ENCODE measurements around the gene CREB5.
A peak's percentile ranks its signal among the peaks of the same experiment; 100 is the strongest.

Gene CREB5

GRCh38 chr7:28641752-28642545 lies 229.6 kb downstream of the CREB5 start:
- Mint-ChIP-seq H3K4me1 (no peaks in the 10 kb centered on the region), H3K27ac (no peak overlapping the region), H3K9me3 (no peaks in the 10 kb centered on the region), H3K4me3 (no peak overlapping the region), H3K27me3 (no peaks in the 10 kb centered on the region)
- DNase-seq (no peak), ATAC-seq (no peak)

DNA sequence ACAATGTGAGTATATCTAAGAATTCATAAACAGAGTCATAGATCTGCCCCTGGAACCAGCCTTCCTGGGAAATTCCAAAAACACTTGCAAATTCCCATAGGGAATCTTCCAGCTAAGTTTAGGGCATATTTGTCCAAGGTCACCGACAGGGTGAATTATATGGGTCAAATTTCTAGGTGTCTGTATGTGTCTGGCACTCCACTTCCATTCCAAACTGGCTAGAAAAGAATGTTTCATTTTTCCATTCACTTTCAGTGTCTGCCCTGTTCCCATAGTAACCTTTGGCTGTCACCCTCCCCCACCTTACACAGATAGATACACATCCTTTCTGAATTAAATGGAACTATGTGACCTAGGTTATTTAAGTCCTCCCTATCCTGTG lies 230.9 kb downstream of the CREB5 start:
- Mint-ChIP-seq H3K9me3 (no peaks in the 10 kb centered on the region), H3K27ac (no peak overlapping the region), H3K27me3 (no peaks in the 10 kb centered on the region), H3K4me1 (no peaks in the 10 kb centered on the region), H3K4me3 (no peak overlapping the region)
- DNase-seq, result no peak
- ATAC-seq, result no peak

GRCh38 chr7:28643584-28644340 lies 231.4 kb downstream of the CREB5 start:
- no peaks in the 10 kb centered on the region for H3K27me3 Mint-ChIP-seq

DNA sequence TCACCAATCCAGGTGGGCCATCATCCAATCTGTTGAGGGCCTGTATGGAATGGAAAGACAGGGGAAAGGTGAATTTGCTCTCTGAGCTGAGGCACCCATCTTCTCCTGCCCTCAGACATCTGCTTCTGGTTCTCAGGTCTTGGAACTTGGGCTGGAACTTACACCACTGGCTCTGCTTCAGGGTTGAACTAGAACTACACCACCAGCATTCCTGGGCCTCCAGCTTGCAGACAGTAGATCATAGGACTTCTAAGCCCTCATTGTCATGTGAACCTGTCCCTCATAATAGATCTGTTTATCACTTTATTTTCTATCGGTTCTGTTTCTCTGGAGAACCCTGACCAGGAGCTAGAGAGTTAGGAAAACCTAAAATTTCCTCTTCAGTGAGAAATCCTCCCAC lies 233.5 kb downstream of the CREB5 start:
- Mint-ChIP-seq H3K27ac (no peak overlapping the region), H3K27me3 (no peaks in the 10 kb centered on the region), H3K9me3 (no peaks in the 10 kb centered on the region), H3K4me1 (no peaks in the 10 kb centered on the region), H3K4me3 (no peak overlapping the region)
- DNase-seq (no peak), ATAC-seq (no peak)

More at GRCh38 chr7:28643584-28644340, 231.4 kb downstream of the CREB5 start:
- Mint-ChIP-seq H3K9me3 (no peaks in the 10 kb centered on the region), H3K27ac (no peak overlapping the region), H3K4me3 (no peak overlapping the region), H3K4me1 (no peaks in the 10 kb centered on the region)
- DNase-seq, result no peak
- no peak for ATAC-seq

- Mint-ChIP-seq H3K4me3 (no peak overlapping the region), H3K27ac (no peak overlapping the region), H3K27me3 (no peaks in the 10 kb centered on the region), H3K4me1 (no peaks in the 10 kb centered on the region), H3K9me3 (no peaks in the 10 kb centered on the region)
- no peak for ATAC-seq
- no peak for DNase-seq
Observed at GRCh38 chr7:28646376-28647075, 234.2 kb downstream of the CREB5 start.

DNA sequence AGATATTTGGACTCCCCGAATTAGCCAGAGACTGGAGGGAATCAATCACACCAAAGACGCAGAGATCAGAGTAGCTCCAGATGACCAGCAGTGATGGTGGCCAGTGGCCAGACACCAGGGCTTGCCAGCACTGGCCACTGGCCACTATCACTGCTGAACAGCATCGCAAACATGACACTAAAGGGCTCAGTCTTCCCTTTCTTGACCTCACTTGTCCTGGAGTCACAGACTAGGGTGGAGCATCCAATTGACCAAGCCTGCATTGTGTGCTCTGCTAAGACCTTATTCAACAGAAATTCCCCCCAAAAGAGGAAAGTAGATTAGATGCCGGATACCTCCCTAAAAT lies 234.7 kb downstream of the CREB5 start:
- no peak overlapping the region for H3K27ac Mint-ChIP-seq
- H3K4me1 Mint-ChIP-seq, result no peaks in the 10 kb centered on the region
- no peak overlapping the region for H3K4me3 Mint-ChIP-seq
- DNase-seq, result no peak
- no peaks in the 10 kb centered on the region for H3K9me3 Mint-ChIP-seq
- no peaks in the 10 kb centered on the region for H3K27me3 Mint-ChIP-seq
- no peak for ATAC-seq

DNA sequence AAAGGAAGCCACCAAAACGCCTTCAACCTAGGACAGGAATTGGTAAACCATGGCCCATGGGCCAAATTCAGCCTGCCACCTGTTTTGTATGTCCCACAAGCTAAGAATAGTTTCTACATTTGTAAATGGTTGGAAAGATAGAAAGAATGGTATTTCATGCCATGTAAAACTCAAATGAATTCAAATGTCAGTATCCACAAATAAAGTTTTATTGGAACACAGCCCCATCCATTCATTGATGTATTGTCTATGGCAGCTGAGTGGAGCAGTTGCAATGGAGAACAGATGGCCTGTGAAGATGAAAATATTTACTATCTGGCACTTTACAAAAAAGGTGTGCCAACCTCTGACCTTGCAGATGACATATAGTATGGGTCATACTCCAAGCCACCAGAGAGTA lies 236.9 kb downstream of the CREB5 start:
- no peak overlapping the region for H3K27ac Mint-ChIP-seq
- DNase-seq (no peak), ATAC-seq (no peak)
- no peak overlapping the region for H3K4me3 Mint-ChIP-seq
- no peaks in the 10 kb centered on the region for H3K4me1 Mint-ChIP-seq
- H3K27me3 Mint-ChIP-seq, result no peaks in the 10 kb centered on the region
- H3K9me3 Mint-ChIP-seq, result no peaks in the 10 kb centered on the region

DNA sequence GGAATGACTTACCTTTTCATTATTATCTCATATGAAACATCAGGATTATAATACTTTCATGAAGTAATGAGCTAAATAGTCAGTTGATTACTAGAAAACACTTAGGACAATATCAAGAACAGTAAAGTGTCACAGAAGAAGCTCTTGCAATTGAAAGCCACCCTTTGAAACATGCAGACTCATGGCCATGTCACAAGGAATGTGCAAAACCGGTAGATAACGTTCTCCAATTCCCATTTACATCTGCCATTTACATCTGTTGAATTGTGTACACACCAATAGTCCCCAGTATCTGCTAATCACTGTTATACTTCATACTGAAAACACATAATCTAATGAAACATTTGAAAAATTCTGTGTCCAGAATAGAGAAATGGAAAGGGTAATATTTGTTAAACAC lies 237.5 kb downstream of the CREB5 start:
- Mint-ChIP-seq H3K9me3 (no peaks in the 10 kb centered on the region), H3K27me3 (no peaks in the 10 kb centered on the region), H3K4me1 (no peaks in the 10 kb centered on the region), H3K4me3 (no peak overlapping the region), H3K27ac (no peak overlapping the region)
- DNase-seq (no peak), ATAC-seq (no peak)

- Mint-ChIP-seq H3K27me3 (no peaks in the 10 kb centered on the region), H3K4me1 (no peaks in the 10 kb centered on the region), H3K9me3 (no peaks in the 10 kb centered on the region), H3K27ac (no peak overlapping the region), H3K4me3 (no peak overlapping the region)
- no peak for ATAC-seq
- no peak for DNase-seq
Observed at GRCh38 chr7:28654110-28654509, 241.8 kb downstream of the CREB5 start.

GRCh38 chr7:28656529-28656928 lies 244.2 kb downstream of the CREB5 start:
- H3K4me3 Mint-ChIP-seq, result no peak overlapping the region
- DNase-seq (no peak), ATAC-seq (no peak)
- no peaks in the 10 kb centered on the region for H3K27me3 Mint-ChIP-seq
- peak overlapping the region in 1 of 2 donors; percentile 27 for H3K27ac Mint-ChIP-seq
- H3K9me3 Mint-ChIP-seq, result peaks cover 11 to 12% of the 10 kb centered on the region in 2 donors
- H3K4me1 Mint-ChIP-seq, result peaks cover 3% of the 10 kb centered on the region

DNA sequence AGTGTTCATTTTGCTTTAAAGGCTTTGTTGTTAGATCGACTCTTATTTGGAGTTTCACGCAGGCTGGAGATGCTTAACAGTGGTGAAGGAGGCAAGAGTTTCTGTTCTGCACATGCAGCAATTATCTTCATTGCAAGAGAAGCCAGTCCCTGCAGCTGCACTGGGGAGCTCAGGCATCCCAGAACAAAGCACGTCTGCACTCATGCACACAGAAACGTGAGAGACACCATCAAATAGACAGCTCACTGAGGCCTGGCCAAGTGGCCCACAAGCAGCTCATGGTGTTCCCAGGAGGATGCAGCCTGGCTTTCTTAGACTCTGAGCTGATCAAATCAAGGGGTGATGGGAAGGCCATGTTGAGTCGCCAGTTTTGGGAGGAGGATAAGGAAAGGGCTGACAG lies 246.1 kb downstream of the CREB5 start:
- H3K4me1 Mint-ChIP-seq, result peaks cover 17% of the 10 kb centered on the region
- H3K9me3 Mint-ChIP-seq, result peaks cover 13% of the 10 kb centered on the region in 2 donors
- no peaks in the 10 kb centered on the region for H3K27me3 Mint-ChIP-seq
- ATAC-seq (no peak), DNase-seq (no peak)
- no peak overlapping the region for H3K27ac Mint-ChIP-seq
- H3K4me3 Mint-ChIP-seq, result no peak overlapping the region

DNA sequence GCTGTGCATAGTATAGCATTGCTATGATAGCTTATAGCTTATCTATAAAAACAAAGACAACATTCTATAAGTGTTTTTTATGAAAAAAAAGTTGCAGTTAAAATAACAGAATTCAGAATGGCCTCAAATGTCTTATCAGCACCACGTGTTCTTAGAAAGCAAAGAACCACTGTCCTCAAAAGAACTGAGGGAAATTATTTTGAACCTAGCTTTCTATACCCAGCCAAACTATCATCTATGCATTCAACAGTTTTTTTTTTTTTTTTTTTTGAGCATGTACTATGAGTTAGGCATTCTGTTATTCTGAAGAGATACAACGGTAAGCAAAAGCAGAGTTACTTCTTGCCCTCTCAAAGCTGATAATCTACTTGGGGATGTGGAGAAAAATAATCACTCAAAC lies 247.8 kb downstream of the CREB5 start:
- no peak overlapping the region for H3K4me3 Mint-ChIP-seq

GRCh38 chr7:28661826-28662595 lies 249.7 kb downstream of the CREB5 start:
- ATAC-seq, result peak; percentile 87
- Mint-ChIP-seq H3K9me3 (peaks cover 13 to 17% of the 10 kb centered on the region in 2 donors), H3K27me3 (no peaks in the 10 kb centered on the region), H3K27ac (peak overlapping the region in 1 of 2 donors; percentile 39), H3K4me3 (peak overlapping the region in 1 of 2 donors; percentile 24), H3K4me1 (peaks cover 17% of the 10 kb centered on the region)
- peak; percentile 18 to 20 for DNase-seq

More for the DNA sequence above, 247.8 kb downstream of the CREB5 start:
- ATAC-seq, result no peak
- H3K4me1 Mint-ChIP-seq, result peaks cover 17% of the 10 kb centered on the region
- peaks cover 13 to 17% of the 10 kb centered on the region in 2 donors for H3K9me3 Mint-ChIP-seq
- no peaks in the 10 kb centered on the region for H3K27me3 Mint-ChIP-seq
- DNase-seq, result no peak
- no peak overlapping the region for H3K27ac Mint-ChIP-seq

GRCh38 chr7:28666154-28666553 lies 253.8 kb downstream of the CREB5 start:
- H3K9me3 Mint-ChIP-seq, result peaks cover 5 to 10% of the 10 kb centered on the region in 2 donors

DNA sequence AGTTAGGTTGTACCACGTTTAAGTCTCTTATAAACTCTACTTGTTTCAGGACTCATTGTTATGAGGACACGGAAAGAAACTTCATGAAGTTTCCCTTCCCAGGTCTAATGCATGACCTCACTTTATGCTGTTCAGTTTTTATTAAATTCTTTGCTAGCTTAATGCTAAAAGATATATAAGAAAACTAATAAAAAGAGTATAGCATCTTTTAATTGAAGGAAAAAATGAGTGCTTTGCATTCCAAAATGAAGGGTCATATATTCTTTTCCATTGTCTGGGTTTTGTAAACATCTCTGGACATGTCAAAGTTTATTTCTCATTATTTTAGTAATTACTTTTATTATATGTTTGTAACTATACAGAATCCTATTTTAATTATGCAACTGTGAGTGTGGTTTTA lies 255.8 kb downstream of the CREB5 start:
- Mint-ChIP-seq H3K4me1 (no peaks in the 10 kb centered on the region), H3K27ac (no peak overlapping the region), H3K4me3 (no peak overlapping the region), H3K9me3 (peaks cover 0 to 5% of the 10 kb centered on the region in 2 donors), H3K27me3 (no peaks in the 10 kb centered on the region)
- no peak for ATAC-seq
- no peak for DNase-seq

More at GRCh38 chr7:28666154-28666553, 253.8 kb downstream of the CREB5 start:
- Mint-ChIP-seq H3K27ac (no peak overlapping the region), H3K4me3 (no peak overlapping the region), H3K4me1 (peaks cover 17% of the 10 kb centered on the region), H3K27me3 (no peaks in the 10 kb centered on the region)
- no peak for DNase-seq
- ATAC-seq, result no peak
